ENCODE measurements around the gene EPHB6.

EPHB6 gene

DNA sequence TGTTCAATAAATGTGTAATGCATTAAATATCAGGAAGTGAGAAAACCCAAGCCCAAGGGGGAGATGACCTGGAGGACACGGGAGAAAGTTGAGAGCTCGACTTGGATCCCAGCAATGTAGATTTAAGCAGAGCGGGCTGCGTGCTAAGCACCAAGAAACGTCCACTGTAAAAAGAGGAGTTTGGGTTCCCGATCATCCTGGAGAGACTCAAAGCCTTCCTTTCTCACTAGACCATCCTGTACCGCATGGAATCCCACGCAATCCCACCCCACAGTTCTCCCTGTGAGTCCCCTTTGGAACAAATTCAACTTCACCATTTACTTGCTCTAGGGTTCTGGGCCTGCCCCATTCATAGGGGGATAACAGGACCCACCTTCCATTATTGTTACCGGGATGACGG, 28.3 kb downstream of the EPHB6 start:
- H3K27me3 ChIP-seq (ENCODE audit: insufficient read depth, low read depth, severe bottlenecking), result no peaks in the 10 kb centered on the region
- H3K27ac ChIP-seq, result no peak overlapping the region
- TF ChIP-seq CTCF (IDR thresholded peaks at IDR 0.05; ENCODE audit: low read depth, low read length), result no peak
- peak; percentile 0 for DNase-seq
- no peaks in the 10 kb centered on the region for H3K36me3 ChIP-seq
- no peak overlapping the region for H3K4me3 ChIP-seq (ENCODE audit: low read depth, low read length)
- H3K9me3 ChIP-seq (ENCODE audit: severe bottlenecking), result no peaks in the 10 kb centered on the region

DNA sequence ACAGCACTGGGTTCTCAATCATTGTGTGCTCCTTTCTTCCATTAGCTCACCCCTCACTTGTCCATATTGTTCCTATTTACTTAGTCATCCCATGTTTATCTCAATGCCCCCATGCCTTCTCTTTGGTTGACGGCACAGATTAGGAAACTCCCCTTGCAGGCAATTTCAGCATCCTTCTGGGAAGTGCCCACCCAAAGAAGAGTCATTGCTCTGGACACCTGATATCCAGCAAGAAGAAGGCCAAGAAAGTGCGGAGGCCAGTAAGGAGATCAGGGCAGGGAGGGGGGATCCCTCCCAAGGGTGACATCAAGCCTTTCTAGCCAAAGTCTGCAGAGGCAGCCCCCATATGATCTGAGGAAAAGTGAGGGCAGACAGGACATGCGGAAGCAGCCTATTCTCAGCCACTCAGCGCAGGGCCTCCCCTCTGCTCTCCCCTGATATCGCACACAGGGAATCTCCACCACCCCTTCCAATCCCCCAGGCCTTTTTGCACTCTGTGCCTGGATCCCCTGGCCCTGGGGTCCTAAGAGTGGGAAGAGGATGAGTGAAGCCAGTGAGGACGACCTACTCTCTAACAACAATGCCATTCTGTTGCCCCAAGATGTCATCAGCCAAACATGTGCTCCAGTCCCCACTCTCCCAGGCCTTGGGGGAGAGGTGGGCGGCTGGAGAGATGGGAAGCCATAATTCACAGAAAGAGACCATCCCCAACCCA, 28.9 kb downstream of the EPHB6 start:
- Histone ChIP-seq H3K9me3 (ENCODE audit: severe bottlenecking) (no peaks in the 10 kb centered on the region), H3K4me3 (ENCODE audit: low read depth, low read length) (no peak overlapping the region), H3K27me3 (ENCODE audit: insufficient read depth, low read depth, severe bottlenecking) (no peaks in the 10 kb centered on the region), H3K36me3 (no peaks in the 10 kb centered on the region), H3K27ac (no peak overlapping the region)
- TF ChIP-seq CTCF (IDR thresholded peaks at IDR 0.05; ENCODE audit: low read depth, low read length), result no peak
- peak; percentile 1 for DNase-seq

DNA sequence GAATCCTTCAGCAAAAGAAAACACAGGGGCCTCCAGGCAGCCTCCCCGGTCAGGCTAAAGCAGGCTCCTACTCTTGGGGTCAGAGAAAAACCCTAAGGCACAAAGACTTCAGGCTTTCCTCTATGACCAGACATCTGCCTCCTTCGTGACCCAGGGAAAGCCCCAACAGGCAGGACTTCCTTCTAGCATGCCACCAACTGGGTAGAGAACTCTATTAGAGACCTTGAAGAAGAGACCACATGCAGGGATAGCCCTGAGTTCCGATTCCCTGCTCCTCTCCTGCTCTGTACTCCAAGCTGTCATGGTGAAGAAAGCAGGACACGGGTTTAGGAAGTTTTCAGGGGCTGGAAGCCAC, 29.4 kb downstream of the EPHB6 start:
- Histone ChIP-seq H3K4me3 (ENCODE audit: low read depth, low read length) (no peak overlapping the region), H3K27ac (no peak overlapping the region), H3K27me3 (ENCODE audit: insufficient read depth, low read depth, severe bottlenecking) (no peaks in the 10 kb centered on the region), H3K9me3 (ENCODE audit: severe bottlenecking) (no peaks in the 10 kb centered on the region), H3K36me3 (no peaks in the 10 kb centered on the region)
- no peak for TF ChIP-seq CTCF (IDR thresholded peaks at IDR 0.05; ENCODE audit: low read depth, low read length)
- peak; percentile 0 for DNase-seq

GRCh38 chr7:142885311-142886230, 30.7 kb downstream of the EPHB6 start, which contains the start of gene TRPV6:
Gene TRPV6 (minus strand): TSS chr7:142885745.
- Histone ChIP-seq H3K9me3 (ENCODE audit: severe bottlenecking) (no peaks in the 10 kb centered on the region), H3K4me3 (ENCODE audit: low read depth, low read length) (no peak within 1 kb of the TSS), H3K27me3 (ENCODE audit: insufficient read depth, low read depth, severe bottlenecking) (no peaks in the 10 kb centered on the region), H3K27ac (no peak within 1 kb of the TSS), H3K36me3 (no peaks in the 10 kb centered on the region)
- peak; percentile 10 for DNase-seq
- TF ChIP-seq CTCF (IDR thresholded peaks at IDR 0.05; ENCODE audit: low read depth, low read length), result no peak

- no peak for TF ChIP-seq CTCF (IDR thresholded peaks at IDR 0.05; ENCODE audit: low read depth, low read length)
- Histone ChIP-seq H3K36me3 (no peaks in the 10 kb centered on the region), H3K4me3 (ENCODE audit: low read depth, low read length) (no peak overlapping the region), H3K9me3 (ENCODE audit: severe bottlenecking) (no peaks in the 10 kb centered on the region), H3K27me3 (ENCODE audit: insufficient read depth, low read depth, severe bottlenecking) (no peaks in the 10 kb centered on the region), H3K27ac (no peak overlapping the region)
- no peak for DNase-seq
Measured at GRCh38 chr7:142886866-142887265, 32.0 kb downstream of the EPHB6 start.

Measured in WERI-Rb-1 (cell line).